Endodermal cell (in vitro differentiated cells): ENCODE data around the gene NRL. TPM values are rescaled to one million over a fixed set of nuclear protein-coding genes. Genes with fewer than 3 reads are reported as not detected.

ENCODE experiments used
- DNase-seq: peaks from one replicate; pipeline ENCODE4 v3.0.0-alpha.2; 2017
- H3K27ac ChIP-seq: 2 replicates; pipeline ENCODE4 v1.5.1; 2013; ENCODE audit warnings: mild to moderate bottlenecking, low read depth, low read length, moderate library complexity
- H3K27me3 ChIP-seq: 2 replicates; pipeline ENCODE4 v1.6.1; 2013; ENCODE audit warnings: mild to moderate bottlenecking, low read length, moderate library complexity; ENCODE audit not compliant: insufficient read depth, control insufficient read depth, poor library complexity, severe bottlenecking
- H3K36me3 ChIP-seq: 2 replicates; pipeline ENCODE4 v1.7.0; 2013; ENCODE audit warnings: mild to moderate bottlenecking, low read length, moderate library complexity; ENCODE audit not compliant: control insufficient read depth, insufficient read depth
- H3K4me1 ChIP-seq: one replicate; pipeline ENCODE4 v1.7.0; 2013; ENCODE audit warnings: low read length; ENCODE audit not compliant: control insufficient read depth, insufficient read depth
- H3K4me3 ChIP-seq: 2 replicates; pipeline ENCODE4 v1.5.1; 2013; ENCODE audit warnings: mild to moderate bottlenecking, low read length, moderate library complexity
- H3K9ac ChIP-seq: 2 replicates; pipeline ENCODE4 v1.6.1; 2013; ENCODE audit warnings: mild to moderate bottlenecking, low read length, moderate library complexity; ENCODE audit not compliant: poor library complexity, severe bottlenecking; ENCODE audit errors: extremely low read depth
- H3K9me3 ChIP-seq: 2 replicates; pipeline ENCODE4 v1.6.1; 2013; ENCODE audit warnings: mild to moderate bottlenecking, low read length, moderate library complexity; ENCODE audit not compliant: control insufficient read depth
- H3K27ac Mint-ChIP-seq: 2 replicates; pipeline ENCODE4 v1.8.0; 2020; ENCODE audit warnings: mixed read lengths
- H3K27me3 Mint-ChIP-seq: 2 replicates; pipeline ENCODE4 v1.8.0; 2021; ENCODE audit warnings: mild to moderate bottlenecking, mixed read lengths; ENCODE audit not compliant: insufficient read depth
- H3K36me3 Mint-ChIP-seq: 2 replicates; pipeline ENCODE4 v1.8.0; 2020; ENCODE audit warnings: low read depth, mixed read lengths
- H3K4me1 Mint-ChIP-seq: 2 replicates; pipeline ENCODE4 v1.8.0; 2020; ENCODE audit warnings: mixed read lengths
- H3K4me3 Mint-ChIP-seq: 2 replicates; pipeline ENCODE4 v1.8.0; 2020; ENCODE audit warnings: mild to moderate bottlenecking, moderate library complexity, mixed read lengths
- H3K9me3 Mint-ChIP-seq: 2 replicates; pipeline ENCODE4 v1.8.0; 2020; ENCODE audit warnings: mild to moderate bottlenecking, mixed read lengths
- CTCF ChIP-seq: fragments of 200-600 bp; sonication (generic); conservative IDR thresholded peaks from 2 replicates; pipeline ENCODE4 v1.5.0; 2021; ENCODE audit warnings: antibody characterized with exemption, mild to moderate bottlenecking
- WGBS, 2 experiments: methylation state at CpG; one replicate each; pipeline versions ENCODE4 v1.1.5 to v1.1.7; 2013; ENCODE audit warnings: missing lambda C conversion rate in 2 of 2, mixed read lengths in 1 of 2; ENCODE audit not compliant: insufficient coverage in 1 of 2, insufficient read length in 1 of 2; 5-methylcytosine and 5-hydroxymethylcytosine counted together
- total RNA-seq, 2 donors: library from RNA; stranded (reverse); fragmentation: NEBNext Ultra II Directional in 1 of 2; extraction: Animal tissue kit (Norgen Biotek cat#: 25700) in 1 of 2; gene quantifications; 2 replicates in 1 of 2; 3 replicates in 1 of 2; pipeline ENCODE4 v1.2.1, GENCODE V29; 2021

The NRL gene
- total RNA-seq, 2 donors from 2014 or later, result 1.9 TPM

DNA sequence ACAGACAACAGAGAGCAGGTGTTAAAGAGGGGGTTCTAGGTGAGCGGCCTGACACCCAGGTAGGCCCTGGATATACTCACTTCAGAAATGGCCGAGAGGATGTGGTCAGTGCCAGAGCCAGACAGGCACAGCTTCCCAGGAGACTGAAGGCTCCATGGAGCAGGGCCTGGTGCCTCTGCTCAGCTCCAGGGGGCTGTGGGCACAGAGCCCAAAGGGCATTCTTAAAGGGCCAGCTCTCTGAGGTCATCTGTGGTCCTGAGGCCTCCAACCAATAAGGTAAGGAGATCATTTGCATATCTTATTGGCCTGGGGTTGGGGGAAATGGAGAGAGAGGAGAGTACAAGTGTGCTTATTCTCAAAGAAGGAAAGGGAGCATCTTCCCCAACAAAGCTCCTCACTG is 30.3 kb downstream of the NRL start:
- WGBS, 2 experiments, result 93 to 100% methylated on average over 1 to 2 of the region's 2 CpGs
- no peak overlapping the region for H3K27ac ChIP-seq
- H3K9me3 ChIP-seq, result no peaks in the 10 kb centered on the region
- peaks cover 41% of the 10 kb centered on the region for H3K27me3 Mint-ChIP-seq
- no peak overlapping the region for H3K4me3 Mint-ChIP-seq
- no peak overlapping the region for H3K27ac Mint-ChIP-seq
- no peaks in the 10 kb centered on the region for H3K36me3 ChIP-seq
- H3K4me3 ChIP-seq, result no peak overlapping the region
- peaks cover 35% of the 10 kb centered on the region for H3K4me1 Mint-ChIP-seq
- no peak for DNase-seq
- H3K36me3 Mint-ChIP-seq, result no peaks in the 10 kb centered on the region
- peaks cover 23% of the 10 kb centered on the region for H3K4me1 ChIP-seq
- H3K9ac ChIP-seq, result no peak overlapping the region
- no peak for TF ChIP-seq CTCF
- no peaks in the 10 kb centered on the region for H3K9me3 Mint-ChIP-seq
- peaks cover 44% of the 10 kb centered on the region for H3K27me3 ChIP-seq

DNA sequence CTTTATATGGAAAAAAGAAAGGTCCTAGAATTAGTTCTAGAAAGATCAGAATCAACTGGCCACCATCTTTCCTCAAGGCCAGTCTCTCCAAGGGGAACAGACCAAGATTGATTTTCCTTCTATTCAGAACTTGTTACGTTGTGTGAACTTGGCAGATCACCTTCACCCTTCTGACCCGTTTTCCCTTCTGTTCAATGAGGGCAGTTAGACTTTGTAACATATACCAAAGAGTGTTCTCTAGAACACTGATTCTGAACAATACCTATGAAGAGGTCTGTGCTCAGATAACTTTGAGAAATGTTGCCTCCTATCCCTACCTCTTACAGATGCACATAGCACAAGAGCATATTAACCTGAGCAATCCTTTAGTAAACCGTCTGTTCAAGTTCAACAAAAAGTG is 31.3 kb downstream of the NRL start:
- Histone ChIP-seq H3K4me1 (peaks cover 26% of the 10 kb centered on the region), H3K36me3 (no peaks in the 10 kb centered on the region), H3K9ac (no peak overlapping the region), H3K27ac (no peak overlapping the region), H3K9me3 (no peaks in the 10 kb centered on the region), H3K4me3 (no peak overlapping the region), H3K27me3 (peaks cover 49% of the 10 kb centered on the region)
- Mint-ChIP-seq H3K4me3 (no peak overlapping the region), H3K27me3 (peaks cover 45% of the 10 kb centered on the region), H3K4me1 (peaks cover 35% of the 10 kb centered on the region), H3K36me3 (no peaks in the 10 kb centered on the region), H3K27ac (no peak overlapping the region), H3K9me3 (no peaks in the 10 kb centered on the region)
- WGBS, 2 experiments, result 96 to 97% methylated on average over 3 of the region's 3 CpGs
- DNase-seq, result no peak
- TF ChIP-seq CTCF, result no peak

GRCh38 chr14:24082411-24083080 is 32.2 kb downstream of the NRL start:
- Histone ChIP-seq H3K27ac (no peak overlapping the region), H3K9me3 (no peaks in the 10 kb centered on the region), H3K36me3 (no peaks in the 10 kb centered on the region), H3K4me3 (no peak overlapping the region), H3K4me1 (peaks cover 26% of the 10 kb centered on the region), H3K27me3 (peaks cover 49% of the 10 kb centered on the region), H3K9ac (no peak overlapping the region)
- TF ChIP-seq CTCF, result no peak
- 94% methylated on average over 5 of the region's 5 CpGs; no CpG with 5 or more reads in 1 of the 2 experiments for WGBS, 2 experiments
- peak overlapping the region; percentile 81 for H3K27ac Mint-ChIP-seq
- H3K4me3 Mint-ChIP-seq, result peak overlapping the region; percentile 61
- H3K9me3 Mint-ChIP-seq, result no peaks in the 10 kb centered on the region
- no peaks in the 10 kb centered on the region for H3K36me3 Mint-ChIP-seq
- H3K4me1 Mint-ChIP-seq, result peaks cover 43% of the 10 kb centered on the region
- H3K27me3 Mint-ChIP-seq, result peaks cover 45% of the 10 kb centered on the region
- no peak for DNase-seq
